ENCODE results near the gene HOOK2. TPM values are rescaled to one million over a fixed set of nuclear protein-coding genes. Genes with fewer than 3 reads are reported as not detected.
"Not testable (repeated sequence)": the region's sequence is repeated elsewhere in the genome, so short reads cannot be mapped to it uniquely, and the experiment has no call there.

HOOK2 gene
- total RNA-seq = 27.9 and 28.8 TPM in 2 replicates
- long read RNA-seq, transcript HOOK2-201 (22 exons, 2,603 nt) = major isoform, 11 of 37 reads
- long read RNA-seq, partial matches to known transcripts = 0 of 37 reads
- long read RNA-seq, other reads (novel, unspliced or antisense) = 25 of 37 reads

GRCh38 chr19:12774588-12775555 is at the start of gene HOOK2:
HOOK2 (minus strand) TSS chr19:12775552; CDS start chr19:12775449, 103 bp downstream.
- H3K9me3 Mint-ChIP-seq = no peaks in the 10 kb centered on the region
- H3K27ac Mint-ChIP-seq (ENCODE audit: unreplicated experiment) = no peak within 1 kb of the TSS
- H3K4me1 Mint-ChIP-seq = peaks cover 31% of the 10 kb centered on the region
- no peak for TF ChIP-seq CTCF (conservative IDR thresholded peaks at IDR 0.05)
- peaks cover 9% of the 10 kb centered on the region for H3K27me3 Mint-ChIP-seq (ENCODE audit: low read depth)
- no peaks in the 10 kb centered on the region for H3K36me3 Mint-ChIP-seq (ENCODE audit: low read depth)
- DNase-seq (ENCODE audit: low read depth, low spot score) = no peak
- peak within 1 kb of the TSS; percentile 69 for H3K4me3 Mint-ChIP-seq

- Mint-ChIP-seq H3K4me3 (no peak overlapping the region), H3K4me1 (peaks cover 4% of the 10 kb centered on the region), H3K27me3 (ENCODE audit: low read depth) (peaks cover 16% of the 10 kb centered on the region), H3K27ac (ENCODE audit: unreplicated experiment) (no peak overlapping the region), H3K36me3 (ENCODE audit: low read depth) (no peaks in the 10 kb centered on the region), H3K9me3 (peaks cover 3% of the 10 kb centered on the region)
- no peak for TF ChIP-seq CTCF (conservative IDR thresholded peaks at IDR 0.05)
- no peak for DNase-seq (ENCODE audit: low read depth, low spot score)
Measured at GRCh38 chr19:12821761-12822160, 46.4 kb upstream of the HOOK2 start.

- H3K27ac Mint-ChIP-seq (ENCODE audit: unreplicated experiment); H3K4me3 Mint-ChIP-seq; H3K9me3 Mint-ChIP-seq; DNase-seq (ENCODE audit: low read depth, low spot score); H3K27me3 Mint-ChIP-seq (ENCODE audit: low read depth); H3K36me3 Mint-ChIP-seq (ENCODE audit: low read depth); H3K4me1 Mint-ChIP-seq: not testable (repeated sequence)
Measured at GRCh38 chr19:12817810-12818209, 42.5 kb upstream of the HOOK2 start.

- H3K36me3 Mint-ChIP-seq (ENCODE audit: low read depth); H3K4me1 Mint-ChIP-seq; H3K9me3 Mint-ChIP-seq; H3K27ac Mint-ChIP-seq (ENCODE audit: unreplicated experiment); H3K4me3 Mint-ChIP-seq; H3K27me3 Mint-ChIP-seq (ENCODE audit: low read depth); DNase-seq (ENCODE audit: low read depth, low spot score): not testable (repeated sequence)
Measured at GRCh38 chr19:12817188-12817587, 41.8 kb upstream of the HOOK2 start.

GRCh38 chr19:12815088-12815487 is 39.7 kb upstream of the HOOK2 start:
- no peak for TF ChIP-seq CTCF (conservative IDR thresholded peaks at IDR 0.05)
- Mint-ChIP-seq H3K4me1 (no peaks in the 10 kb centered on the region), H3K36me3 (ENCODE audit: low read depth) (peaks cover 2% of the 10 kb centered on the region), H3K27ac (ENCODE audit: unreplicated experiment) (no peak overlapping the region), H3K4me3 (no peak overlapping the region), H3K9me3 (no peaks in the 10 kb centered on the region), H3K27me3 (ENCODE audit: low read depth) (no peaks in the 10 kb centered on the region)
- no peak for DNase-seq (ENCODE audit: low read depth, low spot score)

GRCh38 chr19:12806242-12807081 is 31.1 kb upstream of the HOOK2 start, which contains the start of gene RNASEH2A:
RNASEH2A (plus strand) TSS chr19:12806584; CDS start chr19:12806674, 90 bp downstream.
- peak; percentile 86 for DNase-seq (ENCODE audit: low read depth, low spot score)
- H3K27ac Mint-ChIP-seq (ENCODE audit: unreplicated experiment) = peak within 1 kb of the TSS; percentile 99
- H3K27me3 Mint-ChIP-seq (ENCODE audit: low read depth) = no peaks in the 10 kb centered on the region
- H3K4me3 Mint-ChIP-seq = peak within 1 kb of the TSS; percentile 98
- no peak for TF ChIP-seq CTCF (conservative IDR thresholded peaks at IDR 0.05)
- H3K9me3 Mint-ChIP-seq = no peaks in the 10 kb centered on the region
- peaks cover 8% of the 10 kb centered on the region for H3K36me3 Mint-ChIP-seq (ENCODE audit: low read depth)
- H3K4me1 Mint-ChIP-seq = peaks cover 25% of the 10 kb centered on the region

Data from neural crest cell (in vitro differentiated cells).